GM19239 (cell line): Measurements from ENCODE around the gene PIP5K1A.
"Not testable (repeated sequence)": the region's sequence is repeated elsewhere in the genome, so short reads cannot be mapped to it uniquely, and the experiment has no call there.

Source experiments
- DNase-seq: peaks from one replicate; pipeline ENCODE4 v3.0.0; 2011; ENCODE audit warnings: low spot score; ENCODE audit not compliant: insufficient read length
- FAIRE-seq: peaks from 2 replicates; lab custom pipeline; 2011; peaks lifted over from hg19 to GRCh38; lab: Jason Lieb, UNC

The PIP5K1A gene

GRCh38 chr1:151189637-151190445 is 8.5 kb upstream of the PIP5K1A start, which contains the start of gene VPS72:
Gene VPS72 (minus strand): TSS chr1:151190197. CDS start chr1:151190121, 76 bp downstream.
- DNase-seq (peak; percentile 80), FAIRE-seq (peak; percentile 93)

GRCh38 chr1:151192047-151192446 is 6.3 kb upstream of the PIP5K1A start:
- no peak for FAIRE-seq

GRCh38 chr1:151193304-151193703 is 5.0 kb upstream of the PIP5K1A start:
- no peak for FAIRE-seq

More at GRCh38 chr1:151192047-151192446, 6.3 kb upstream of the PIP5K1A start:
- no peak for DNase-seq

GRCh38 chr1:151193856-151194255 is 4.5 kb upstream of the PIP5K1A start:
- DNase-seq (no peak), FAIRE-seq (no peak)

More at GRCh38 chr1:151193304-151193703, 5.0 kb upstream of the PIP5K1A start:
- no peak for DNase-seq

GRCh38 chr1:151194894-151195594 is 3.3 kb upstream of the PIP5K1A start:
- not testable (repeated sequence) for FAIRE-seq, DNase-seq

- DNase-seq (no peak), FAIRE-seq (no peak)
Observed at GRCh38 chr1:151196292-151196800, 2.0 kb upstream of the PIP5K1A start.

- FAIRE-seq (no peak), DNase-seq (no peak)
Observed at GRCh38 chr1:151197863-151198253, 494 bp upstream of the PIP5K1A start.

- no peak for DNase-seq
- no peak for FAIRE-seq
Observed at GRCh38 chr1:151199873-151200581, 1.7 kb downstream of the PIP5K1A start.

- DNase-seq, FAIRE-seq: not testable (repeated sequence)
Observed at GRCh38 chr1:151205381-151205965, 7.1 kb downstream of the PIP5K1A start.

GRCh38 chr1:151210830-151211229 is 12.5 kb downstream of the PIP5K1A start:
- DNase-seq, result no peak
- FAIRE-seq, result no peak

- DNase-seq, result no peak
- no peak for FAIRE-seq
Observed at GRCh38 chr1:151211972-151212705, 13.8 kb downstream of the PIP5K1A start.

- no peak for FAIRE-seq
- DNase-seq, result no peak
Observed at GRCh38 chr1:151213560-151213959, 15.2 kb downstream of the PIP5K1A start.

GRCh38 chr1:151221616-151222015 is 23.3 kb downstream of the PIP5K1A start:
- no peak for FAIRE-seq
- DNase-seq, result no peak

- no peak for FAIRE-seq
- DNase-seq, result no peak
Observed at GRCh38 chr1:151222130-151222529, 23.8 kb downstream of the PIP5K1A start.

GRCh38 chr1:151235235-151235634 is 36.9 kb downstream of the PIP5K1A start:
- no peak for FAIRE-seq
- no peak for DNase-seq

GRCh38 chr1:151237678-151238466 is 39.5 kb downstream of the PIP5K1A start:
- peak; percentile 76 for FAIRE-seq
- DNase-seq, result peak; percentile 34

GRCh38 chr1:151238467-151238739 is 40.1 kb downstream of the PIP5K1A start:
- FAIRE-seq (no peak), DNase-seq (no peak)

GRCh38 chr1:151242442-151242841 is 44.1 kb downstream of the PIP5K1A start:
- no peak for FAIRE-seq
- DNase-seq, result no peak

- FAIRE-seq, result no peak
- DNase-seq, result no peak
Observed at GRCh38 chr1:151243683-151244216, 45.4 kb downstream of the PIP5K1A start.
